Activated T-helper 1 cell treated with Interleukin-2 at 50 U/mL for 16 hours (primary cell): Measurements from ENCODE around the gene REX1BD.
"Not testable (repeated sequence)": the region's sequence is repeated elsewhere in the genome, so short reads cannot be mapped to it uniquely, and the experiment has no call there.

Experiments
- DNase-seq: peaks from one replicate; pipeline ENCODE4 v3.0.0-alpha.2; 2020; ENCODE audit warnings: low read depth

Gene REX1BD

GRCh38 chr19:18577365-18577914 is 11.2 kb upstream of the REX1BD start:
- DNase-seq: no peak

GRCh38 chr19:18580311-18580710 is 8.3 kb upstream of the REX1BD start:
- DNase-seq: no peak

- no peak for DNase-seq
These were observed 2.3 kb upstream of the REX1BD start for GRCh38 chr19:18586306-18586705.

DNA sequence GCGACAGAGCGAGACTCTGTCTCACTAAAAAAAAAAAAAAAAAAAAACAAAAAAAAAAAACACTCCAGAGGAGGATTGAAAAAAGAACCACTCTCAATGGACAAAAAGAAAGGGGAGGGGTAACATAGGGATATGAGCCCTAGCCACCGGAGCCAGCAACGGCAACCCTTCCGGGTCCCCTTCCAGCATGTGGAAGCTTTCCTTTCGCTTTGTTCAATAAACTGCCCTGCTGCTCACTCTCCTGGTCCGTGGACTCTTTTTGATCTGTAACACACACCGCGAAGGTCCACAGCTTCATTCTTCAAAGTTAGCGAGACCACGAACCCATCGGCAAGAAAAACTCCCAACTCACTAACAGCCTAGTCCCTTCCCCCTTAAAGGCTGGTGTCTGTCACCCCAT is 1.0 kb upstream of the REX1BD start:
- no peak for DNase-seq

DNA sequence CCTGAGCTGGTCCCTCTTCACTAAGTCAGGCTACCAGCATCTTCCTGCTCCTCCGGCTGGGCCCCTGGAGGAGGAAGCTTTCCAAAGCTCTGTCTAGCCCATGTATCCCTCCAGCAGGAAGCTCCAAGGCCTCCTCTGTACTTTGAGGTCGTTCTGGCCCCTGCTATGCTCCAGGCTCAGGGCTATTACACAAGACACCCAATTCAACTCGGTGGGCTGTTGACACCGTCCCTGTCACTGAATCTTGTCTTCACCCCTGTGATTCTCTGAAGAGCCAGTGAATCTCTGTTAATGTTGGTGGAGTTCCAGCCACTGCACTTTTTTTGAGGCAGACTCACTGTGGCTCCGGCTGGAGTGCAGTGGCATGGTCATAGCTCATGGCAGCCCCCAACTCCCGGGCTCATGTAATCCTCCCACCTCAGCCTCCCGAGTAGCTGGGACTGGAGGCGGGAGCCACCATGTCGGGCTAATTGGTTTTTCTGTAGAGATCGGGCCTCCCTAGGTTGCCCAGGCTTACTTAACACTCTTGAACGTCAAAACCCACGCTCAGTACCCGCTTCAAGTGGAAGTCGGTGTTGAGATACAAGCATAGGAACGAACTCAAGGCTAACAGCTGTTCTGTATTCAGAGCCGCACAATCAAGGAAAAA is 512 bp upstream of the REX1BD start:
- no peak for DNase-seq

DNA sequence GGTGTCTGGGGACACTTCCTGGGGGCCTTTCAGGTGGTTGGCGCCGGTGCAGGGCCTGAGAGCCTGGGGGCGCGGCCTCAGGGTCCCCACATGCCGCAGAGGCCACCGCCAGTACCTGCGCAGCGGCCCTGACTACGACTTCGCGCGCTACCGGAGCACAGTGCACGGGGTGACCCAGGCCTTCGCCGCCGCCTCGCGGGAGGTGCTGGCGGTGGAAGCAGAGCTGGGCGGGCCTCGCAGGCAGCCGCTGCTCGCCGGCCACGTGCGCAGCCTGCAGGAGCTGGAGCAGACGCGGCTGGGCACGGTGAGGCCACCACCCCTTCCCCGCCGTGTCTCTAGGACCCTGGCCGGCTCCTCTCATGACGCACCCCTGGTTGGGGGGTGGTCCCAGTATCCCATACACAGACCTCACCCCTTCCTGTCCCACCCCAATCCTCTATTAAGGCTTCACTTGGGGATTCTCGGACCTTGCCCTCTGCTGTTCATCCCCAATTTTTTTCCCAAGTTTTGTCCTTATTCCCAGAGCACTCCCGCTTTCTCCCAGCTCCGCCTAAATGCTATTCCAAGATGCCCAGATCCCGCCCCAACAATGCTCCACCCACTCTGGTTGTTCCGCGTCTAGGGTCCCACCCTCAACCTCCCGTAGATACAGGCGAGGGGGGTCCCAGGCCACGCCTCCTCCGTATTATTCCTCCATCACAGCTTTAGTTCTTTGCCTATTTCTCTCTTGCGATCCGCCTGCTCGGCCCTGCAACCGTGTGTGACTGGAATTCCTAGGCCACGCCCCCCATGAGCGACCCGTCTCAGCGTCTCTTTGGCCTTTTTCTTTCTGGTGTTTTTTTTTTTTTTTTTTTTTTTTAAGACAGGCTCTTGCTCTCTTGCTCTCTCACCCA is 1.0 kb downstream of the REX1BD start:
- DNase-seq: peak; percentile 61

GRCh38 chr19:18590273-18591272 is 2.0 kb downstream of the REX1BD start:
- DNase-seq: no peak

GRCh38 chr19:18591735-18592385 is 3.3 kb downstream of the REX1BD start:
- DNase-seq: no peak

GRCh38 chr19:18592732-18593131 is 4.1 kb downstream of the REX1BD start:
- DNase-seq: not testable (repeated sequence)

DNA sequence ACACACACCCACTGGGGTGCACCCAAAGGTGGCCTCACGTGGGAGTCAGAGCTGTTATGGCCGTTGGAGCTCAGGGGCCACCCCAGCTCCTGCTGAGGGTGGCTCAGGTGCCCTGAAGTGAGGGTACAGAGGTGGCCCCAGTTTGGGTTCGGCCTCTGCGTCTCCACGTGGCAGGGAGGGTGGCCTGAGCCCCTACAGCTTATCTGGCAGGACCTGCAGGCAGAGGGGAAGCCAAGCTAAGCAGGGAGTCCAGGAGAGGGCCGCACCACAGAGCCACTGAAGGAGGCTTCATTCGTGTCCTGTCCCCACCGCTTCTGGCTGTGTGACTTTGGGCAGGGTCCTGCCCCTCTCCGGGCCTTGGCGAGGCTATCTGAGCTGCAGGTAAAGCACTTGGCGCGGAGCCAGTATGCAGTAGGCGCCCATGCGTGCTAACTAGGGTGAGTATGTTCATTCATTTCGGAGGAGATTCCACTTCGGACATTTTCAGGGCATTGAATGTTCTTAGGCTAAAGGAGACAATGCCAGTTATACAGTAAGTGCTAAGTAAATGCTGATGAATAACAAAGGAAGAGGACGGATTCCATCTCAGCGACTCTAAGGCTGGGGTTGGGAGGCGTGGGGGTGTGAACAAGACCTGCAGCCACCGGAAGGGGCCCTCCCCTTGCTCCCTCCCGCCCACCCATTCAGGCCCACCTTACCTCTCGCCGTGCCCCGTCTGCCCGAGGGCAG is 4.9 kb downstream of the REX1BD start:
- DNase-seq: no peak

DNA sequence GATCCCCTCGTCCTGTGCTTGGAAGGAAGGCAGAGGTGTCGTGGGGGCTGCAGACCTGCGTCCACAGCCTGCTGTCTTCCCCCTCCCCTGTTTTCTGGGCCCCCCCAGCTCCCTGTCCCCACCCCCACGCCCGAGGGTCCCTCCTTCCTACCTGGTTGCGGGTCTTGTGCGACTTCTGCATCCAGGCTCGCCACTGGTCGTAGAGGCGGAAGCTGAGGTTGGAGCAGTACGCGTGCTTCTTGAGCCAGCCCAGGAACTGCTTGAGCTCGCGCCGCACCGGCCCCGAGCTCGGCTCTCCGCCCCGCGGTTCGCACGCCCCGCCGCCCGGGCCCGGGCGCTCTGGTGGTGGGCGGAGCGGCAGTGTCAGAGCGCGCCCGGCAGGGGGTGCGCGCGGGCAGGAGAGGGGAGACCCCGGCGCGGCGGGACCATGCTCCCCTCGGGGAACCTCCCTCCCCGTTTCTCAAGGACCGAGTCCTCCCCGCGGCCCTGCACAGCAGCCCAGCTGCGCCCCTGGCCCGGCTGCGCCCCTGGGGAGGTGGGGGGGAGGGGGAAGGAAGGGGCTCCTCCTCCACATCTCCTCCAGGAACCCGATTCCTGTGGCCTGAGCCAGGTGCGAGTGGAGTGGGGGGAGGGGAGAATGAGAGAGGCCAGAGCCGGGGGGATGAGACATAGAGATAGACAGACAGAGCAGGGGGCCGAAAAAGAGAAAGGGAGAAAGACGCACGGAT is 5.7 kb downstream of the REX1BD start:
- peak; percentile 55 for DNase-seq

DNA sequence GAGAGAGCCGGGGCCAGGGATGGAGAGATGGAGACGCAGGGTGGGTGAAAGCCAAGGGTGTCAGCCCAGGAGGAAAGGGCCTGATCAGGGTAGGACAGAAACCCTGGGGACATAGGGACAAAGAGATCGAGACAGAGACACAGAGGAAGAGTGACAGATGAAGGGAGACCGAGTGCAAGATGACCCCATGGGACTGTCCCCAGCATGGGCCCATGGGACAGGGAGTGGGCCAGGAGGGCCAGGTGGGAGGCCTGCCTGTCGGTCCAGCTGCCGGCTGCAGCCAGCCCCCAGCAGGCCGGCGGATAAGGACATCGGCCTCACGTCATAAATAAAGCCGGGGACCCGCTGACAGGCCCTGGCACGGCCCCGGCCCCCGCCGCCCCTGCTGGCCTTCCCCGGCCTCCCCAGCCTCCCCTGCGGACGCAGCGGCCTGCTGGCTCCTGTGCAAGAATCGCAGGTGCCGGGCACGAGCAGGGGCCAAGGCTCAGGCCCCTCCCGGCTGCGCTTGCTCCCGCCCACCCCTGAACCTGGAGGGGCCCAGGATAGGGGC is 6.3 kb downstream of the REX1BD start:
- DNase-seq: no peak

- DNase-seq: no peak
These were observed 6.9 kb downstream of the REX1BD start for GRCh38 chr19:18595475-18595874.

GRCh38 chr19:18596752-18597157 is 8.2 kb downstream of the REX1BD start:
- DNase-seq: no peak

GRCh38 chr19:18597809-18598660 is 9.4 kb downstream of the REX1BD start:
- DNase-seq: no peak

GRCh38 chr19:18599485-18599884 is 10.9 kb downstream of the REX1BD start:
- DNase-seq: no peak

- DNase-seq: not testable (repeated sequence)
These were observed 12.2 kb downstream of the REX1BD start for GRCh38 chr19:18600692-18601397.

DNA sequence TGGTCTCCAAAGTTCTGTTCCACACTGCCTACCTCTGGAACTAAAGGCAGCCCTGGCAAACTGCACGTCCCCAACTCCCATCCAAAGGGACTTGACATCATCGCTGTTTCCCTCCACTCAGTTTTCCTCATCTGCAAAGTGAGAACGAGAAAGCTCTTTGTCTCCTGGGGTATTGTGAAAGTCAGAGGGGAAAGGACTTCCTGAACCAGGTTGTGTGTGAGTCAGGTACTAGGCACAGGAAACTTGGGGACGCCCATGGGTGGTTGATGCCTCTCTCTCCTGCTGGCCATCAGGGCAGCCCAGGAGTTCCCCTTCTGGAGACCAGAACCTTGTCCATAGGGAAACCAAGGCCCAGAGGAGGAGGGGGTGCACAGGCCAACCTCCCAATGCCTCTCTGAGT is 13.3 kb downstream of the REX1BD start:
- DNase-seq: no peak
